HCT116 (cell line): ENCODE results near the gene SLC9C2. TPM values are rescaled to one million over a fixed set of nuclear protein-coding genes. Genes with fewer than 3 reads are reported as not detected.
A peak's percentile ranks its signal among the peaks of the same experiment; 100 is the strongest.

ENCODE experiments used
- ATAC-seq: fragments of 200-7000 bp; cut with Tn5 transposase; 2 replicates; pipeline ENCODE4 v1.9.1; 2020; ENCODE audit warnings: mild to moderate bottlenecking, moderate library complexity
- BruUV-seq: library from RNA; stranded (reverse); fragments of 400-500 nt; replicated peaks from 2 replicates; lab custom pipeline; 2021; lab: Mats Ljungman, UMichigan
- CTCF ChIA-PET: fragments of 300-600 bp; sonication (Branson Sonifier 250); formaldehyde crosslinking; loops from one replicate; lab custom pipeline; 2021; ENCODE audit warnings: antibody characterized with exemption; lab: Charles Lee
- POLR2A ChIA-PET: fragments of 300-600, 350-600 bp; sonication (Branson Sonifier 250); formaldehyde crosslinking; loops from one replicate; lab custom pipeline; 2021; ENCODE audit warnings: antibody characterized with exemption; lab: Charles Lee
- RAD21 ChIA-PET, 2 experiments: fragments of 300-600 bp; sonication (Branson Sonifier 250); formaldehyde crosslinking; loops; one replicate each; lab custom pipeline; 2023; ENCODE audit warnings: low total read pairs in 2 of 2; ENCODE audit not compliant: uncharacterized antibody in 2 of 2, unreplicated experiment in 2 of 2, low non-redundant PET in 1 of 2; lab: Charles Lee
- DNase-seq: peaks from one replicate; pipeline ENCODE4 v3.0.0-alpha.2; 2010; ENCODE audit warnings: low read depth, low spot score
- H2AFZ ChIP-seq: fragments of 200-600 bp; shearing (Covaris generic), sonication (generic); 2 replicates; pipeline ENCODE4 v1.6.1; 2017; ENCODE audit warnings: low read depth, mixed run types, mixed read lengths, antibody characterized with exemption, low read length; ENCODE audit not compliant: poor library complexity, severe bottlenecking
- H3K27ac ChIP-seq: 2 replicates; pipeline ENCODE4 v1.5.1; 2012; ENCODE audit warnings: low read depth, low read length
- H3K27me3 ChIP-seq: fragments of 200-600 bp; sonication (generic); 2 replicates; pipeline ENCODE4 v1.6.1; 2016; ENCODE audit warnings: mixed run types, low read length, mixed read lengths; ENCODE audit not compliant: insufficient read depth
- H3K36me3 ChIP-seq, 2 experiments: fragments of 200-500 bp in 1 of 2; fragments of 200-600 bp in 1 of 2; sonication (Bioruptor generic) in 1 of 2; sonication (generic) in 1 of 2; 2 replicates each; pipeline versions ENCODE4 v1.5.1 to v1.6.1; 2014 to 2016; ENCODE audit warnings: low read length in 2 of 2, inconsistent platforms in 1 of 2, mixed read lengths in 1 of 2, mixed run types in 1 of 2; ENCODE audit not compliant: insufficient read depth in 2 of 2, control insufficient read depth in 1 of 2
- H3K4me1 ChIP-seq, 2 experiments: fragments of 200-600 bp in 1 of 2; sonication (generic) in 1 of 2; 2 replicates each; pipeline versions ENCODE4 v1.5.1 to v1.6.1; 2012 to 2017; ENCODE audit warnings: low read length in 2 of 2, inconsistent platforms in 1 of 2, mild to moderate bottlenecking in 1 of 2, mixed read lengths in 1 of 2, mixed run types in 1 of 2, moderate library complexity in 1 of 2; ENCODE audit not compliant: insufficient read depth in 2 of 2, control insufficient read depth in 1 of 2
- H3K4me2 ChIP-seq: fragments of 200-600 bp; sonication (generic); 2 replicates; pipeline ENCODE4 v1.6.1; 2017; ENCODE audit warnings: mixed run types, low read length, mixed read lengths
- H3K4me3 ChIP-seq, 2 experiments: fragments of 200-600 bp in 1 of 2; sonication (generic) in 1 of 2; replicated peaks in 1 of 2; 2 replicates each; pipeline ENCODE4 v1.5.1; 2011 to 2016; ENCODE audit warnings: low read length in 2 of 2, control low read depth in 1 of 2, low read depth in 1 of 2, mild to moderate bottlenecking in 1 of 2, mixed read lengths in 1 of 2, mixed run types in 1 of 2
- H3K79me2 ChIP-seq: fragments of 200-600 bp; sonication (generic); 2 replicates; pipeline ENCODE4 v1.6.1; 2017; ENCODE audit warnings: mild to moderate bottlenecking, mixed run types, low read length, moderate library complexity, mixed read lengths; ENCODE audit not compliant: insufficient read depth
- H3K9ac ChIP-seq: fragments of 200-600 bp; sonication (generic); 2 replicates; pipeline ENCODE4 v1.6.1; 2016; ENCODE audit warnings: low read length, mixed read lengths
- H3K9me2 ChIP-seq: fragments of 200-600 bp; sonication (generic), shearing (Covaris generic); 2 replicates; pipeline ENCODE4 v1.6.1; 2017; ENCODE audit warnings: mixed run types, mild to moderate bottlenecking, moderate library complexity; ENCODE audit not compliant: insufficient read depth
- H3K9me3 ChIP-seq, 2 experiments: fragments of 200-500 bp in 1 of 2; fragments of 200-600 bp in 1 of 2; sonication (Bioruptor generic) in 1 of 2; sonication (generic) in 1 of 2; 2 replicates each; pipeline ENCODE4 v1.6.1; 2014 to 2017; ENCODE audit warnings: low read length in 2 of 2, mixed read lengths in 2 of 2, inconsistent platforms in 1 of 2, low read depth in 1 of 2, mild to moderate bottlenecking in 1 of 2, mixed run types in 1 of 2, moderate library complexity in 1 of 2; ENCODE audit not compliant: control insufficient read depth in 1 of 2, insufficient read depth in 1 of 2
- H4K20me1 ChIP-seq: fragments of 200-600 bp; sonication (generic), shearing (Covaris generic); 2 replicates; pipeline ENCODE4 v1.6.1; 2017; ENCODE audit warnings: mixed run types, mild to moderate bottlenecking, moderate library complexity; ENCODE audit not compliant: insufficient read depth
- CBX3 ChIP-seq: IDR thresholded peaks from 2 replicates; pipeline ENCODE4 v1.6.1; 2012; ENCODE audit warnings: low read depth
- FOSL1 ChIP-seq: IDR thresholded peaks from 2 replicates; pipeline ENCODE4 v1.6.1; 2012; ENCODE audit warnings: low read depth
- RAD21 ChIP-seq: IDR thresholded peaks from 2 replicates; pipeline ENCODE4 v1.6.1; 2012; ENCODE audit warnings: low read depth, mild to moderate bottlenecking
- REST ChIP-seq: IDR thresholded peaks from 2 replicates; pipeline ENCODE4 v1.6.1; 2012; ENCODE audit warnings: low read depth
- SP1 ChIP-seq: IDR thresholded peaks from 2 replicates; pipeline ENCODE4 v1.6.1; 2012; ENCODE audit warnings: low read depth
- TCF7L2 ChIP-seq: IDR thresholded peaks from 2 replicates; pipeline ENCODE4 v1.7.0; 2011; ENCODE audit warnings: borderline replicate concordance, inconsistent platforms; ENCODE audit not compliant: insufficient read depth, insufficient read length; ENCODE audit errors: extremely low read depth
- intact Hi-C: fragments of 100-400 bp; cut with micrococcal nuclease; formaldehyde crosslinking; loops from 2 replicates; pipeline ENCODE4 v1.10.0; 2022
- total RNA-seq: library from RNA; stranded (reverse); gene quantifications from one replicate; pipeline ENCODE4 v1.2.1, GENCODE V29; 2021; ENCODE audit not compliant: unreplicated experiment

Gene SLC9C2
- total RNA-seq, 1 experiment from 2014 or later, result not detected

- no peak for TF ChIP-seq REST
- TF ChIP-seq FOSL1, result peak; percentile 61
- TF ChIP-seq CBX3, result peak; percentile 45; the same call in 1 of the 2 replicates
- TF ChIP-seq RAD21, result no peak
- no peak for TF ChIP-seq TCF7L2
Observed at GRCh38 chr1:173554541-173555250, 48.2 kb downstream of the SLC9C2 start (continued).

- Histone ChIP-seq H3K4me1 (peaks cover 0 to 22% of the 10 kb centered on the region in 2 experiments; a peak in 2 of 4 replicates), H3K9ac (no peak overlapping the region), H3K36me3 (no peaks in the 10 kb centered on the region), H3K9me2 (no peaks in the 10 kb centered on the region), H3K27ac (no peak overlapping the region), H4K20me1 (no peaks in the 10 kb centered on the region), H3K27me3 (no peaks in the 10 kb centered on the region), H3K9me3 (no peaks in the 10 kb centered on the region), H2AFZ (peak overlapping the region; percentile 70), H3K4me2 (peak overlapping the region; percentile 41; the same call in 1 of the 2 replicates), H3K79me2 (no peaks in the 10 kb centered on the region), H3K4me3 (no peak overlapping the region)
- ATAC-seq (0 out of 2 replicates have a peak, but pooled peaks have one; percentile 25), DNase-seq (no peak)
- intact Hi-C loops, result no loop called here
- no peak for TF ChIP-seq SP1
- ChIA-PET RAD21 (interaction anchor here in 1 of 2 experiments (0.5 kb wide), 1 partner anchor 216 kb away, joined by 4 read pairs; no protein-coding TSS in a partner anchor), POLR2A (no interaction called here), CTCF (no interaction called here)
- no TSS peak for BruUV-seq
Observed at GRCh38 chr1:173554089-173554488, 48.8 kb downstream of the SLC9C2 start.
